Smooth muscle cell (in vitro differentiated cells): Measurements from ENCODE around the gene INMT. TPM values are rescaled to one million over a fixed set of nuclear protein-coding genes. Genes with fewer than 3 reads are reported as not detected.

Source experiments
- DNase-seq: peaks from one replicate; lab custom pipeline; 2025; ENCODE audit not compliant: unreplicated experiment; lab: John Stamatoyannopoulos, UW
- H2AFZ ChIP-seq: fragments of 200-600 bp; sonication (generic); 2 replicates; pipeline ENCODE4 v1.6.0; 2016; ENCODE audit warnings: antibody characterized with exemption, low read depth, mild to moderate bottlenecking
- H3F3A ChIP-seq: fragments of 200-600 bp; sonication (generic); 2 replicates; pipeline ENCODE4 v1.6.0; 2017; ENCODE audit warnings: antibody characterized with exemption, low read depth
- H3K27ac ChIP-seq: fragments of 200-600 bp; sonication (generic); 2 replicates; pipeline ENCODE4 v1.5.1; 2016; ENCODE audit warnings: low read depth, mild to moderate bottlenecking
- H3K27me3 ChIP-seq: fragments of 200-600 bp; sonication (generic); 2 replicates; pipeline ENCODE4 v1.6.1; 2016; ENCODE audit warnings: low read depth, mild to moderate bottlenecking
- H3K36me3 ChIP-seq: fragments of 200-600 bp; sonication (generic); 2 replicates; pipeline ENCODE4 v1.5.1; 2016; ENCODE audit warnings: low read depth
- H3K4me1 ChIP-seq: fragments of 200-600 bp; sonication (generic); 2 replicates; pipeline ENCODE4 v1.5.1; 2016; ENCODE audit warnings: low read depth
- H3K4me2 ChIP-seq: fragments of 200-600 bp; sonication (generic); 2 replicates; pipeline ENCODE4 v1.6.0; 2016; ENCODE audit warnings: mild to moderate bottlenecking
- H3K4me3 ChIP-seq: fragments of 200-600 bp; sonication (generic); 2 replicates; pipeline ENCODE4 v1.5.1; 2016; ENCODE audit warnings: mild to moderate bottlenecking
- H3K79me2 ChIP-seq: fragments of 200-600 bp; sonication (generic); 2 replicates; pipeline ENCODE4 v1.6.0; 2016; ENCODE audit warnings: low read depth, mild to moderate bottlenecking
- H3K9ac ChIP-seq: fragments of 200-600 bp; sonication (generic); 2 replicates; pipeline ENCODE4 v1.6.0; 2016; ENCODE audit warnings: low read depth
- H3K9me3 ChIP-seq: fragments of 200-600 bp; sonication (generic); replicated peaks from 2 replicates; pipeline ENCODE4 v1.5.1; 2016; ENCODE audit warnings: low read depth
- H4K20me1 ChIP-seq: fragments of 200-600 bp; sonication (generic); 2 replicates; pipeline ENCODE4 v1.6.0; 2016; ENCODE audit warnings: low read depth
- WGBS: methylation state at CpG from one replicate; pipeline ENCODE4 v1.1.7; 2016; ENCODE audit warnings: low lambda C conversion rate; 5-methylcytosine and 5-hydroxymethylcytosine counted together
- polyA plus RNA-seq: library from polyadenylated mRNA; unstranded; fragments of >200 nt; fragmentation: Nextera tagmentation; extraction: Ambion mirVana; gene quantifications from 2 replicates; pipeline ENCODE4 v1.2.1, GENCODE V29; 2016
- total RNA-seq: library from RNA; depleted of rRNA; stranded (reverse); fragments of >200 nt; gene quantifications from 2 replicates; pipeline ENCODE4 v1.2.3, GENCODE V29; 2014
- TF ChIP-seq, protein P1 (sequence below): fragments of 200-600 bp; sonication (generic); IDR thresholded peaks from 2 replicates; pipeline ENCODE4 v1.5.1; 2017; ENCODE audit warnings: borderline replicate concordance, mild to moderate bottlenecking, antibody characterized with exemption; ENCODE audit not compliant: insufficient read depth, poor library complexity, severe bottlenecking

INMT gene
- total and polyA plus RNA-seq, 2 experiments from 2014 or later: 2.3 to 4.0 TPM

DNA sequence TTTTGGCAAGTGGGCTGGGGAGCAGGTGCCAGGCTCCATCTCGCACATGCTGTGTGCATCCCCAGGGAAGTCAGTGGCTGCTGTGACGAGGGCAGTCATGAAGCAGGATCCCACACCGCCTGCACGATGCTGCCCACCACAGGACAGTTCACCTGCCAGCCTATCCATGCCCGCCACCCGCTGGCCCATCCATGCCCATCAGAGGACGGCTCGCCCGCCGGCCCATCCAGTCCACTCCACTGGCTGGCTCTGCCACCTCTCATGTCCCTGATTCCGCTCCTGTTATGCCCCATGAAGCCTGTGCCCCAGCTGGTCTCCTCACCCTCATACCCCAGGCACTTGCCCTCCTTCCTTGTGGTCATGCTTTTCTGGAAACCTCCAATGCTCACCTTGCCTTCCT is 18.2 kb upstream of the INMT start:
- Histone ChIP-seq H3F3A (no peaks in the 10 kb centered on the region), H3K79me2 (no peaks in the 10 kb centered on the region), H2AFZ (no peak overlapping the region), H3K4me1 (no peaks in the 10 kb centered on the region), H3K27me3 (no peaks in the 10 kb centered on the region), H3K9me3 (no peaks in the 10 kb centered on the region), H3K4me3 (no peak overlapping the region), H3K4me2 (no peak overlapping the region), H3K27ac (no peak overlapping the region), H3K9ac (no peak overlapping the region), H4K20me1 (no peaks in the 10 kb centered on the region), H3K36me3 (no peaks in the 10 kb centered on the region)
- 91% methylated on average over 11 of the region's 11 CpGs for WGBS
- no peak for DNase-seq
- TF ChIP-seq, protein P1, sequence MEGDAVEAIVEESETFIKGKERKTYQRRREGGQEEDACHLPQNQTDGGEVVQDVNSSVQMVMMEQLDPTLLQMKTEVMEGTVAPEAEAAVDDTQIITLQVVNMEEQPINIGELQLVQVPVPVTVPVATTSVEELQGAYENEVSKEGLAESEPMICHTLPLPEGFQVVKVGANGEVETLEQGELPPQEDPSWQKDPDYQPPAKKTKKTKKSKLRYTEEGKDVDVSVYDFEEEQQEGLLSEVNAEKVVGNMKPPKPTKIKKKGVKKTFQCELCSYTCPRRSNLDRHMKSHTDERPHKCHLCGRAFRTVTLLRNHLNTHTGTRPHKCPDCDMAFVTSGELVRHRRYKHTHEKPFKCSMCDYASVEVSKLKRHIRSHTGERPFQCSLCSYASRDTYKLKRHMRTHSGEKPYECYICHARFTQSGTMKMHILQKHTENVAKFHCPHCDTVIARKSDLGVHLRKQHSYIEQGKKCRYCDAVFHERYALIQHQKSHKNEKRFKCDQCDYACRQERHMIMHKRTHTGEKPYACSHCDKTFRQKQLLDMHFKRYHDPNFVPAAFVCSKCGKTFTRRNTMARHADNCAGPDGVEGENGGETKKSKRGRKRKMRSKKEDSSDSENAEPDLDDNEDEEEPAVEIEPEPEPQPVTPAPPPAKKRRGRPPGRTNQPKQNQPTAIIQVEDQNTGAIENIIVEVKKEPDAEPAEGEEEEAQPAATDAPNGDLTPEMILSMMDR: no peak

DNA sequence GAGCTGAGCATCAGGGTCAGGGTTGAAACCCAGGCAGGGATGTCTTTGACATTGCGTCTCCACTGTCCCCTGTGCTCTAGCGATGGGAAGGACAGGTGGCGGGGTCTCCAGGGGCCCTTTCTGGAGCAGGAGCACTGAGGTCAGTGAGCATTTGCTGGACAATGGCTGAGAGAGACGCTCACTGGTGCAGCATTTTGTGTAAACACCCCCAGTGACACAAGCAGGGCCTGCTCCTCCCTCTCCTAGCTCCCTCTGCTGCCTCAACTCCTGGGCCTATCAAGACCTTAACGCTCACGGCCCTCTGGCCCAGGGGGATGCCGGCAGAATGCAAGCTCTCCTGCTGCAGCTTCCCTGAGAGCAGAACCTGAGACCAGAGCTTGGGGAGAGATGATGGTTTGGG is 17.4 kb upstream of the INMT start:
- Histone ChIP-seq H3K4me2 (no peak overlapping the region), H3K27ac (no peak overlapping the region), H3K36me3 (no peaks in the 10 kb centered on the region), H3F3A (no peaks in the 10 kb centered on the region), H3K4me3 (no peak overlapping the region), H4K20me1 (no peaks in the 10 kb centered on the region), H3K9me3 (no peaks in the 10 kb centered on the region), H3K4me1 (no peaks in the 10 kb centered on the region), H3K27me3 (no peaks in the 10 kb centered on the region), H3K9ac (no peak overlapping the region), H3K79me2 (no peaks in the 10 kb centered on the region), H2AFZ (no peak overlapping the region)
- TF ChIP-seq, protein P1: no peak
- 84% methylated on average over 7 of the region's 7 CpGs for WGBS
- no peak for DNase-seq

DNA sequence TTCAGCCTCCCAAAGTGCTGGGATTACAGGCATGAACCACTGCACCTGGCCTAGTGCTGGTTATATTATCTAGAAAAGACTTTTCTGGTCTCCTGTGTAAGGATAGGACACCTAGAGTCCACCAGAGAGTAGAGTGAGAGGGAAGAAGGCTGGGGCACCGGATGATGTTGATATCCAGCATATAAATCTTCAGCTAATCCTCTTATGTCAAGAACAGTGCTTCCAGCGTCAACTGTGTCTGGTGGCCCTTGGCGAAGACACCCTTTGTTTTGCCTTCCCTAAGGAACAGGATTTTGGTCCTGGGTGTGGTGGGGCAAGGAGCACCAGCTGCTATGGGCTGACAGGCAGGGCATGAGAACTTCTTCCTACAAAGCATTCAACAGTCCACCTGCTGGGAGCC is 16.3 kb upstream of the INMT start:
- H3K4me2 ChIP-seq: no peak overlapping the region
- no peak overlapping the region for H3K4me3 ChIP-seq
- H3K79me2 ChIP-seq: no peaks in the 10 kb centered on the region
- DNase-seq: no peak
- H4K20me1 ChIP-seq: no peaks in the 10 kb centered on the region
- no peak overlapping the region for H2AFZ ChIP-seq
- no peaks in the 10 kb centered on the region for H3K36me3 ChIP-seq
- TF ChIP-seq, protein P1: no peak
- H3K9me3 ChIP-seq: no peaks in the 10 kb centered on the region
- H3K27me3 ChIP-seq: no peaks in the 10 kb centered on the region
- H3F3A ChIP-seq: no peaks in the 10 kb centered on the region
- H3K9ac ChIP-seq: no peak overlapping the region
- 88% methylated on average over 3 of the region's 3 CpGs for WGBS
- no peak overlapping the region for H3K27ac ChIP-seq
- no peaks in the 10 kb centered on the region for H3K4me1 ChIP-seq

DNA sequence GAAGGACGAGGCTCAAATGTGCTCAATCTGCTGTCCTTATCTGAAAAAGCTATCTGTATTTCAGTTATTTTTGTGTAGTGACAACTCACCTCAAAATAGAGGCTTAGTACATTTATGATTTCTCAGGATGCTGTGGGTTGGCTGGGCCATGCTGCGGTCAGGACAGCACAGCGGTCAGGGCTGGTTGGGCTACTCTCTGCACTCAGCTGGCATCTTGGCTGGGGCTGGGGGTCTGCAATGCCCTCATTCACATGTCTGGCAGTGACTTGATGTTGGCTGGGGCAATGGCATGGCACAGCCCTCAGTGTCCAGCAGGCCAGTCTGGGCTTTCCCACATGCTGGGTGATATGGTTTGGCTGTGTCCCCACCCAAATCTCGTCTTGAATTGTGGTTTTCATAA is 15.6 kb upstream of the INMT start:
- no peaks in the 10 kb centered on the region for H3K79me2 ChIP-seq
- H3K9ac ChIP-seq: no peak overlapping the region
- no peak overlapping the region for H3K4me3 ChIP-seq
- H3K27ac ChIP-seq: no peak overlapping the region
- no peak for DNase-seq
- H3K4me2 ChIP-seq: no peak overlapping the region
- H3K9me3 ChIP-seq: no peaks in the 10 kb centered on the region
- no peaks in the 10 kb centered on the region for H3K36me3 ChIP-seq
- H3K27me3 ChIP-seq: no peaks in the 10 kb centered on the region
- no peaks in the 10 kb centered on the region for H3F3A ChIP-seq
- H4K20me1 ChIP-seq: no peaks in the 10 kb centered on the region
- no peak overlapping the region for H2AFZ ChIP-seq
- no peaks in the 10 kb centered on the region for H3K4me1 ChIP-seq
- 85% methylated on average over 4 of the region's 4 CpGs for WGBS
- TF ChIP-seq, protein P1: no peak
